ENCODE measurements around the gene TMEM242. TPM values are rescaled to one million over a fixed set of nuclear protein-coding genes. Genes with fewer than 3 reads are reported as not detected.

The TMEM242 gene
- total and polyA plus RNA-seq, 4 donors: 11.2 to 18.2 (median 13.9) TPM

DNA sequence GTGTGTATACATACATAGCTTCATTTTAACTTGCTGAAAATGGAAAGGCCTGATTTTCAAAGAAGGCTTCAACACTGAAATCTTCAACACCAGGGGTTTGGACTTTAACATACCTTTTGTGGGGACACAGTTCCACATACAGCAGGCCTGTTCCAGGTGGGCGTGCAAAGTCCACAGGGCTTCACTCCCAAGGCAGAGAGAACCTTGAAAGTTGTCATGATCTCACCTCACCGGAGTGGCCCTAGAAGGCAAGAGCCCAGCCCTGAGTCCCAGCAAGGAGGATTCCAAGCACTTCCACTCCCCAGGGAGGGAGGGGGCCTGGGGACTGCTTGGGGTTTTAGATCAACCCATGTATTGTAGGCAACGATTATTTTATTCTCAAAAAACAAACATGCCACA is 47.2 kb downstream of the TMEM242 start:
- H3K27ac ChIP-seq (ENCODE audit: low read depth, low read length): no peak overlapping the region
- 83% methylated on average over 1 of the region's 3 CpGs for WGBS (ENCODE audit: insufficient coverage)
- H3K36me3 ChIP-seq (ENCODE audit: control insufficient read depth, insufficient read depth, low read length): no peaks in the 10 kb centered on the region
- no peak overlapping the region for H3K4me3 ChIP-seq (ENCODE audit: low read depth, low read length)
- no peak for DNase-seq (ENCODE audit: low read depth in 4 of 6, low spot score in 6 of 6)
- H3K27me3 ChIP-seq (ENCODE audit: control insufficient read depth, insufficient read depth, low read length): peaks cover 6% of the 10 kb centered on the region
- H3K4me1 ChIP-seq (ENCODE audit: control insufficient read depth, insufficient read depth, low read length): peaks cover 30% of the 10 kb centered on the region
- no peaks in the 10 kb centered on the region for H3K9me3 ChIP-seq (ENCODE audit: control insufficient read depth, insufficient read depth, low read length)

DNA sequence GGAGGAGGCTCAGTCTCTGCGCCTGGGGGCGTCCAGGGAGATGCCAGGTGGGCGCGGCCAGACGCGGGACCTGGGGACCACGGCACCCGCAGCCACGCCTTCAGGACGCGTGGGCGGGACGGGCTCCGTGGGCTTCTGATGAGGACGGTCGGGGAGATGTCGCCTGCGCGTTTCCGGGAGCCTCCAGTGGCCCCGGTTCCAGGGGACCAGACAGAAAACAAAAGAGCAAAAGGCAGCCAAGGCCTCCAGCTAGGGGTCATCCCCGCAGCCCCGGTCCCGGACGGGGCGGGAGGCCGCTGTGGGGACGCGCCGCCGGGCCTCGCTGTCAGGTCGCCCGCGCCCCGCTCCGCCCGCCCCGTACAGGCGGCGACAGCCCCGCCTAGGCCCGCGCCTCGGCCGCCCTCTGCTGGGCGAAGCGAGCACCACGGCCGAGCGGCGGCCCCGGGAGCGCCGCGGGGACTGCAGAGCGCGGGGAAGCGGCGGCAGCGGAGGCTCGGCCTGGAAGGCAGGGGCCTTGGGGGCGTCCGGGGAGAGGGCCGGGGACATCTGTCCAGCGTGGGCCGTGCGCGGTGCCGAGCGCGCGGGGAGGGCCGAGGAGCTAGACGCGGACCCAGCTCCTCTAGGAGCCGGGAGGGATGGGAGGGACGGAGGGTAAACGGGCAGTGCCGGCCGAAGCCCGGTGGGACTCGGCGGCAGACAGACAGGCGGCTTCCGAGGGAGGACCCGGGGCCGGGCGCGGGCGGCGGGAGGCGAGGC is 48.7 kb downstream of the TMEM242 start:
- no peaks in the 10 kb centered on the region for H3K36me3 ChIP-seq (ENCODE audit: control insufficient read depth, insufficient read depth, low read length)
- peak in 5 of 6 donors; percentile 62 to 93 (median 70) for DNase-seq (ENCODE audit: low read depth in 4 of 6, low spot score in 6 of 6)
- H3K27me3 ChIP-seq (ENCODE audit: control insufficient read depth, insufficient read depth, low read length): peaks cover 2% of the 10 kb centered on the region
- peaks cover 31% of the 10 kb centered on the region for H3K4me1 ChIP-seq (ENCODE audit: control insufficient read depth, insufficient read depth, low read length)
- no peaks in the 10 kb centered on the region for H3K9me3 ChIP-seq (ENCODE audit: control insufficient read depth, insufficient read depth, low read length)
- H3K4me3 ChIP-seq (ENCODE audit: low read depth, low read length): peak overlapping the region; percentile 57
- under 1% methylated on average over 93 of the region's 93 CpGs for WGBS (ENCODE audit: insufficient coverage)
- H3K27ac ChIP-seq (ENCODE audit: low read depth, low read length): peak overlapping the region; percentile 40

DNA sequence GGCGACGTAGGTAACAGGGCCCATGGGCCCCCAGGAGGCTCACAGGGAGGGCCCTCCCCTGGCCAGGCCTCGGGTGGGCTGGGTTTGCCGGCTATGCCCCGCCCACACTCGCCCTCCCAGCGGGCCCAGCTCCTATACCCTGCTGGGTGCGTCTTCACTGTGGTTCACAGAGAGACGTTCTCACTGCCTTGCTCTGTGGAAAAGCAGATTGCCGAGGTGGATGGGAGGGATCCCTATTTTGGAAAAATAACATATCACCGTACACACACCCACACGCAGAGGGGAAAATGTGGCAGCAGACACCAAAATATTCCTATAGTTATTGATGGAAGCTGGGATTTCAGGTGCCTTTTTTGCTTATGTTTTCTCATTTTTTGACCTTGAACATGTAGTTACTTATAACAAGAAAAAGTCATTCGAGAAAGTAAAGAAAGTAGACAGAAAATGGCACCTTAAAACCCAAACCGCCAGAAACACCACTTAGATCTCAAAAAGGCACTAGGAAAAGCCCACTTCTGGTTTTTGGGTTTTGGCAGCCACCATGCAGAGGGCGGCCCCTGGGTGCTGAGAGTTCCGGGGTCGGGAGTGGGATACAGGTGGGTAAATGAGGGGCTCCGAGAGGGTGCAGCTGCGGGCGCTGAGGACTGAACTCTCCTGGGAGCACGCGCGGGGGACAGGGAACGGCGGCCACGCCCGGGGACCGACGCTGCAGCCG is 49.4 kb downstream of the TMEM242 start:
- Histone ChIP-seq H3K9me3 (ENCODE audit: control insufficient read depth, insufficient read depth, low read length) (no peaks in the 10 kb centered on the region), H3K36me3 (ENCODE audit: control insufficient read depth, insufficient read depth, low read length) (no peaks in the 10 kb centered on the region), H3K4me3 (ENCODE audit: low read depth, low read length) (peak overlapping the region; percentile 57), H3K27ac (ENCODE audit: low read depth, low read length) (no peak overlapping the region), H3K27me3 (ENCODE audit: control insufficient read depth, insufficient read depth, low read length) (peaks cover 2% of the 10 kb centered on the region), H3K4me1 (ENCODE audit: control insufficient read depth, insufficient read depth, low read length) (peaks cover 38% of the 10 kb centered on the region)
- peak in 2 of 6 donors; percentile 15 to 28 for DNase-seq (ENCODE audit: low read depth in 4 of 6, low spot score in 6 of 6)
- 12% methylated on average over 20 of the region's 30 CpGs for WGBS (ENCODE audit: insufficient coverage)

DNA sequence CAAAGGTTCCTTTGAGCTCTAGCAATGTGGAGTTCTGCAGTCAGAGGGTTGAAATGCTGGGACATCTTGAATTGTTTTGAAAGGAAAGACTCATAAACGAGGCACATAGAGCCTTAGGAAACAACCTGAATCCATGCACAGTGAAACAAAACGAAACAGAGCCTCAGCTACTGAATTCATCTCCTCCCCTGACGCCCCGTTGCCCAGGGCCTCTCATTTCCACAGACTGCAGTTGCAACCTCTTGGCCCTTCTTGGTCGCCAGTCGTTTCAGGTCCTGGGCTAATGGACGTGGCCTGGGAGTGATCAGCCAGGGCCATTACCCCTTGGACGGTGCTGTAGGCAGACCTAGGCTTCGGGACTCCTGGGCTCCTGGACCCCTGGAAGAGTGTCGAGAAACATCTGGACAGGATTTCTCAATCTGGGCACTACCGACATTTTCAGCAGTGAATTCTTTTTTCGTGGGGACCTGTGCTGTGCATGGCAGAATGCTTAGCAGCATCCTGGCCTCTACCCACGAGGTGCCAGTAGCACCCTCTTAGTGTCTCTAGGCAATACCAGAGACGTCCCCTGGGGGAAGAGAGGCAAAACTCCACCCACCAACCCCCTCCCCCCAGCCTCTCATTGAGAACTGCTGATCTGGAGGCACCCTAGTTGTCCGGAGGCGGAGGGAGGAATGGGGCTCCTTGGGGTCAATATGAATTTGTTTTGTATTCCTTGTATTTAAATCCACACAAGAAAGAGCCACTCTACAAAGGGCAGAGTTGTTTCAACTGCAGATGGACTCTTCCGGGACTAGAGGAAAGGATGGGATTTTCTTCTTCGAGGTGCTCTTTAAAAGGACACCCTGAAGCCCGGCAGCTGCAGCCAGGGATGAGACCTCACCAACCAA is 50.2 kb downstream of the TMEM242 start:
- Histone ChIP-seq H3K27ac (ENCODE audit: low read depth, low read length) (no peak overlapping the region), H3K36me3 (ENCODE audit: control insufficient read depth, insufficient read depth, low read length) (no peaks in the 10 kb centered on the region), H3K4me1 (ENCODE audit: control insufficient read depth, insufficient read depth, low read length) (peaks cover 46% of the 10 kb centered on the region), H3K9me3 (ENCODE audit: control insufficient read depth, insufficient read depth, low read length) (no peaks in the 10 kb centered on the region), H3K4me3 (ENCODE audit: low read depth, low read length) (no peak overlapping the region), H3K27me3 (ENCODE audit: control insufficient read depth, insufficient read depth, low read length) (peaks cover 2% of the 10 kb centered on the region)
- 76% methylated on average over 15 of the region's 19 CpGs for whole genome bisulfite sequencing (ENCODE audit: insufficient coverage)
- DNase-seq (ENCODE audit: low read depth in 4 of 6, low spot score in 6 of 6): no peak

DNA sequence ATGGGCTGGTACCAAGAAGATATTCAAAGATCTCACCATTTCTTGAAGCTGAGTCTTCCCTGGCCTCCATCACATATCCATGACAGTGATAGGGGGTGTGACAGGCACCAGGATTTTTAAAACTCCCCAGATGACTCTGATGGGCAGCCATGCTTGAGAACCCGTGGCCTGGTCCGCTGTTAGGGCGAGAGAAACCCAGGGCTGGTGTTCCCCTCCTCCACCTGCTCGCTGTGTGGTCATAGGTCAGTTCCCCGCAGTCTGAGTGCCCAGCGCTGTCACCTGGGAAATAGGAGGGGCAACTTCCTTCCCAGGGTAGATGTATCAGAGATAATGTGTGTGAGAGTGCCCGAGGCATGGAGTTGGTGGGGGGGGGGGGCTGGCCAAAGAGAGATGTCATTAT is 50.9 kb downstream of the TMEM242 start:
- no peak overlapping the region for H3K27ac ChIP-seq (ENCODE audit: low read depth, low read length)
- no peaks in the 10 kb centered on the region for H3K9me3 ChIP-seq (ENCODE audit: control insufficient read depth, insufficient read depth, low read length)
- H3K4me1 ChIP-seq (ENCODE audit: control insufficient read depth, insufficient read depth, low read length): peaks cover 54% of the 10 kb centered on the region
- peaks cover 2% of the 10 kb centered on the region for H3K27me3 ChIP-seq (ENCODE audit: control insufficient read depth, insufficient read depth, low read length)
- DNase-seq (ENCODE audit: low read depth in 4 of 6, low spot score in 6 of 6): no peak
- no peak overlapping the region for H3K4me3 ChIP-seq (ENCODE audit: low read depth, low read length)
- 93% methylated on average over 3 of the region's 7 CpGs for WGBS (ENCODE audit: insufficient coverage)
- no peaks in the 10 kb centered on the region for H3K36me3 ChIP-seq (ENCODE audit: control insufficient read depth, insufficient read depth, low read length)

DNA sequence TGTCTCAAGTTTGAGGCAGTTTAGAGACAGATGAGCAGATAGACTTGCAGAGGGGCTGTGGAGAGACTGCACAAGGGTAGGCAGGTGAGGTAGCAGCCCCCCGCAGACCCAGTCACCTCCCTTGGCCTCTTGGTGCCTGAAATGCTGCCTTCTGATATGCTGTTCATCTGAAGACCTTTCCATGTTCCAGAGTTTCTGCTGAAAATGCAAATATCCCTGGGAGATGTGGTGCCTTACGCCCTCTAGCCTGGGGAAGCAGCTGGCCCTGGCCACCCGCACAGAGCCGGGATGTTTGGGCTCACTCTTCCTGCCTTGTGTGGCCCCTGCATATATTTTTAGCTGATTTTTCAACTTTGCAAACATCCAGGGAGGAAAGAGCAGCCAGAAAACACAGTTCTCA is 51.4 kb downstream of the TMEM242 start:
- no peaks in the 10 kb centered on the region for H3K9me3 ChIP-seq (ENCODE audit: control insufficient read depth, insufficient read depth, low read length)
- H3K27ac ChIP-seq (ENCODE audit: low read depth, low read length): no peak overlapping the region
- 95% methylated on average over 4 of the region's 4 CpGs for WGBS (ENCODE audit: insufficient coverage)
- no peak for DNase-seq (ENCODE audit: low read depth in 4 of 6, low spot score in 6 of 6)
- peaks cover 2% of the 10 kb centered on the region for H3K27me3 ChIP-seq (ENCODE audit: control insufficient read depth, insufficient read depth, low read length)
- no peaks in the 10 kb centered on the region for H3K36me3 ChIP-seq (ENCODE audit: control insufficient read depth, insufficient read depth, low read length)
- H3K4me1 ChIP-seq (ENCODE audit: control insufficient read depth, insufficient read depth, low read length): peaks cover 58% of the 10 kb centered on the region
- H3K4me3 ChIP-seq (ENCODE audit: low read depth, low read length): no peak overlapping the region

DNA sequence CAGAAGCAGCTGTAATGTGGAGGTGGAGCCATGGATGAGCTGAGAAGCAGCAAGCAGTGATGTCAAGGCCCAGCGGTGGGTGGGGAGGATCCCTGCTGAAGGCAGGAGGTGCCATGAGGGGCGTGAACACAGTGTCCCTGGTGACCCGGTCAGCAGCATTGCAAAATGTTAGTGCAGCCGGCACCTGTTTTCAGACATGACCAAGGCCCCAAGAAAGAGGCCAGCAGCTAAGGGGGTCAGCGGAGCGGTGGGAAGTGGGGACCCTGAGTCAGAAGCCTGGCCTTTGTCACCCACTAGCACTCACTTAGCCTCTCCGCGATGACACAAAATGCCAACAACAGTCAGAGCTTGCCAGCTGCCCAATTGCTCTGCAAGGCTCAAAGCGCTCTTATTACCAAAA is 51.9 kb downstream of the TMEM242 start:
- no peak for DNase-seq (ENCODE audit: low read depth in 4 of 6, low spot score in 6 of 6)
- H3K9me3 ChIP-seq (ENCODE audit: control insufficient read depth, insufficient read depth, low read length): no peaks in the 10 kb centered on the region
- H3K36me3 ChIP-seq (ENCODE audit: control insufficient read depth, insufficient read depth, low read length): no peaks in the 10 kb centered on the region
- peaks cover 62% of the 10 kb centered on the region for H3K4me1 ChIP-seq (ENCODE audit: control insufficient read depth, insufficient read depth, low read length)
- H3K27me3 ChIP-seq (ENCODE audit: control insufficient read depth, insufficient read depth, low read length): peaks cover 2% of the 10 kb centered on the region
- WGBS (ENCODE audit: insufficient coverage): over 99% methylated on average over 9 of the region's 9 CpGs
- H3K27ac ChIP-seq (ENCODE audit: low read depth, low read length): no peak overlapping the region
- H3K4me3 ChIP-seq (ENCODE audit: low read depth, low read length): no peak overlapping the region

DNA sequence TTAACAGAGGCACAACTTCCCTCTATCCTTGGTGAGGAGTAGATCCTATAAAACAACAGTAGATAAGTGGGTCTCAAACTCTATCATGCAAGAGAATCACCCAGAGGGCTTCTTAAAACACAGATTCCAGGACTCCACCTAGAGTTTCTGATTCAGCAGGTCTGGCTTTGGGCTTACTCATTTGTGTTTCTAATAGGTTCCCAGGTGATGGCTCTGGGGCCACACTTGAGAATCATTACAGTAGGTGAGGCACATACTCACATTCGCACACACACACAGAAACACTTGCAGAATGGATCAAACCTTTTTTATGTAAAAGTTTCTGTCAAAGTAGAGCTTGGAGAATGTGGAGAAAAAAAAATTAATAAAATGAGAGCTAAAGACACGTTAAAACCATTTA is 52.4 kb downstream of the TMEM242 start:
- Histone ChIP-seq H3K4me3 (ENCODE audit: low read depth, low read length) (no peak overlapping the region), H3K27me3 (ENCODE audit: control insufficient read depth, insufficient read depth, low read length) (peaks cover 2% of the 10 kb centered on the region), H3K4me1 (ENCODE audit: control insufficient read depth, insufficient read depth, low read length) (peaks cover 62% of the 10 kb centered on the region), H3K27ac (ENCODE audit: low read depth, low read length) (no peak overlapping the region), H3K9me3 (ENCODE audit: control insufficient read depth, insufficient read depth, low read length) (no peaks in the 10 kb centered on the region), H3K36me3 (ENCODE audit: control insufficient read depth, insufficient read depth, low read length) (no peaks in the 10 kb centered on the region)
- no peak for DNase-seq (ENCODE audit: low read depth in 4 of 6, low spot score in 6 of 6)
- WGBS (ENCODE audit: insufficient coverage): no CpG with 5 or more reads among the region's 2 CpGs

DNA sequence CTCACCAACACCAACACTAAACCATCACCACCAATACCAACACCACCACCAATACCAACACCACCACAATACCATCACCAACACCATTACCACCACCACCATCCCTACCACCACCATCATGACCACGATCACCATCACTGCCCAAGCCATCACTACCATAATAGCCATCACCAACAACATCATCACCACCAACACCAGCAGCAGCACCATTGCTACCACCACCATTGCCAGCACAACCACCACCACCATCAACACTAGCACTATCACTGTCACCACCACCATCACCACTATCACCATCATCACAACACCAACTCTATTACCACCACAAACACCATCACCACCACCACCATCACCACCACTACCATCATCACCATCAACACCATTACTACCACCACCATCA is 53.0 kb downstream of the TMEM242 start:
- Histone ChIP-seq H3K4me1 (ENCODE audit: control insufficient read depth, insufficient read depth, low read length) (peaks cover 65% of the 10 kb centered on the region), H3K27me3 (ENCODE audit: control insufficient read depth, insufficient read depth, low read length) (peaks cover 2% of the 10 kb centered on the region)

More for the DNA sequence above, 53.0 kb downstream of the TMEM242 start:
- Histone ChIP-seq H3K4me3 (ENCODE audit: low read depth, low read length) (no peak overlapping the region), H3K9me3 (ENCODE audit: control insufficient read depth, insufficient read depth, low read length) (no peaks in the 10 kb centered on the region), H3K36me3 (ENCODE audit: control insufficient read depth, insufficient read depth, low read length) (no peaks in the 10 kb centered on the region), H3K27ac (ENCODE audit: low read depth, low read length) (no peak overlapping the region)
- DNase-seq (ENCODE audit: low read depth in 4 of 6, low spot score in 6 of 6): no peak
- 100% methylated on average over 1 of the region's 1 CpG for WGBS (ENCODE audit: insufficient coverage)
